Lower lobe of right lung (tissue), 2 donors: ENCODE measurements around the gene DLGAP1. TPM values are rescaled to one million over a fixed set of nuclear protein-coding genes. Genes with fewer than 3 reads are reported as not detected.
"Not testable (repeated sequence)": the region's sequence is repeated elsewhere in the genome, so short reads cannot be mapped to it uniquely, and the experiment has no call there.

Experiments
- ATAC-seq, 2 donors: fragments of 200-7000 bp; cut with Tn5 transposase; one replicate each; pipeline ENCODE4 v1.9.1; 2020 to 2022; ENCODE audit warnings: mild to moderate bottlenecking in 2 of 2, moderate library complexity in 2 of 2
- DNase-seq: peaks from one replicate; pipeline ENCODE4 v3.0.0-alpha.2; 2020
- H3K27ac ChIP-seq: fragments of 200-600 bp; one replicate; pipeline ENCODE4 v1.8.0; 2022
- H3K27me3 ChIP-seq: fragments of 200-600 bp; one replicate; pipeline ENCODE4 v1.8.0; 2022; ENCODE audit warnings: low read depth
- H3K36me3 ChIP-seq: fragments of 200-600 bp; one replicate; pipeline ENCODE4 v1.8.0; 2022; ENCODE audit warnings: mild to moderate bottlenecking
- H3K4me1 ChIP-seq: fragments of 200-600 bp; one replicate; pipeline ENCODE4 v1.8.0; 2022
- H3K4me3 ChIP-seq: fragments of 200-600 bp; one replicate; pipeline ENCODE4 v1.8.0; 2022; ENCODE audit warnings: mild to moderate bottlenecking
- H3K9me3 ChIP-seq: fragments of 200-600 bp; one replicate; pipeline ENCODE4 v1.8.0; 2022
- intact Hi-C: fragments of 100-400 bp; cut with DNase I; formaldehyde crosslinking; loops from one replicate; pipeline ENCODE4 v1.11.0; 2022
- total RNA-seq: library from RNA; stranded (reverse); fragmentation: NEBNext Ultra II Directional; extraction: Animal tissue kit (Norgen Biotek cat#: 25700); gene quantifications from one replicate; pipeline ENCODE4 v1.2.1, GENCODE V29; 2021
- TF ChIP-seq, protein P1 (sequence below): fragments of 200-600 bp; IDR thresholded peaks from one replicate; pipeline ENCODE4 v1.8.0; 2022; ENCODE audit warnings: antibody characterized with exemption, mild to moderate bottlenecking
- donor health status: DM: no; HTN: yes; CAD: no; lungs with severe emphysema.

The DLGAP1 gene
- total RNA-seq, 1 donor from 2014 or later = 3.8 TPM

DNA sequence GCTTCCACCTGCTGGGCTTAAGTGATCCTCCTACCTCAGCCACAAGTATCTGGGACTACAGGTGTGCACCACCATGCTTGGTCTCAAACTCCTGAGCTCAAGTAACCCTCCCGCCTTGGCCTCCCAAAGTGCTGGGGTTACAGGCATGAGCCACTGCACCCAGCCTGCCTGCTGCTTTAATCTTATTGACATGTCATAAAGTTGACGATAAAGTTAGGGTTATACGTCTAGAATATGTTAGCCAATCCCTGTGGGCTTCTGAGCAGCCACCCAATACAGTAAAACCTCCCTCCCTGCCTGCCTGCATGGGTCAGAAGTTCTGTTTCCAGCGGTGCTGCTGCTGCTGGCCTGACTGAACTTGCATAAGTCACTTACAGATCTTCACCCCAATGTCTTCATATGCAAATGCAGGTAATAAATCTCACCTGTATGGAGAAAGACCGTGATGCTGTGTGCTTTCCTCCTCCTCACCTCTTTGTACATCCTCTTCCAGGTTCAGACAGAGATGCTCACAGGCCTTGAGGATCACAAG is 975.1 kb downstream of the DLGAP1 start:
- TF ChIP-seq, protein P1, sequence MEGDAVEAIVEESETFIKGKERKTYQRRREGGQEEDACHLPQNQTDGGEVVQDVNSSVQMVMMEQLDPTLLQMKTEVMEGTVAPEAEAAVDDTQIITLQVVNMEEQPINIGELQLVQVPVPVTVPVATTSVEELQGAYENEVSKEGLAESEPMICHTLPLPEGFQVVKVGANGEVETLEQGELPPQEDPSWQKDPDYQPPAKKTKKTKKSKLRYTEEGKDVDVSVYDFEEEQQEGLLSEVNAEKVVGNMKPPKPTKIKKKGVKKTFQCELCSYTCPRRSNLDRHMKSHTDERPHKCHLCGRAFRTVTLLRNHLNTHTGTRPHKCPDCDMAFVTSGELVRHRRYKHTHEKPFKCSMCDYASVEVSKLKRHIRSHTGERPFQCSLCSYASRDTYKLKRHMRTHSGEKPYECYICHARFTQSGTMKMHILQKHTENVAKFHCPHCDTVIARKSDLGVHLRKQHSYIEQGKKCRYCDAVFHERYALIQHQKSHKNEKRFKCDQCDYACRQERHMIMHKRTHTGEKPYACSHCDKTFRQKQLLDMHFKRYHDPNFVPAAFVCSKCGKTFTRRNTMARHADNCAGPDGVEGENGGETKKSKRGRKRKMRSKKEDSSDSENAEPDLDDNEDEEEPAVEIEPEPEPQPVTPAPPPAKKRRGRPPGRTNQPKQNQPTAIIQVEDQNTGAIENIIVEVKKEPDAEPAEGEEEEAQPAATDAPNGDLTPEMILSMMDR = no peak
- H3K4me1 ChIP-seq = no peaks in the 10 kb centered on the region
- no peaks in the 10 kb centered on the region for H3K36me3 ChIP-seq
- intact Hi-C loops = no loop called here
- H3K27ac ChIP-seq = no peak overlapping the region
- no peak for DNase-seq
- no peaks in the 10 kb centered on the region for H3K9me3 ChIP-seq
- ATAC-seq = no peak
- H3K27me3 ChIP-seq = no peaks in the 10 kb centered on the region
- no peak overlapping the region for H3K4me3 ChIP-seq

DNA sequence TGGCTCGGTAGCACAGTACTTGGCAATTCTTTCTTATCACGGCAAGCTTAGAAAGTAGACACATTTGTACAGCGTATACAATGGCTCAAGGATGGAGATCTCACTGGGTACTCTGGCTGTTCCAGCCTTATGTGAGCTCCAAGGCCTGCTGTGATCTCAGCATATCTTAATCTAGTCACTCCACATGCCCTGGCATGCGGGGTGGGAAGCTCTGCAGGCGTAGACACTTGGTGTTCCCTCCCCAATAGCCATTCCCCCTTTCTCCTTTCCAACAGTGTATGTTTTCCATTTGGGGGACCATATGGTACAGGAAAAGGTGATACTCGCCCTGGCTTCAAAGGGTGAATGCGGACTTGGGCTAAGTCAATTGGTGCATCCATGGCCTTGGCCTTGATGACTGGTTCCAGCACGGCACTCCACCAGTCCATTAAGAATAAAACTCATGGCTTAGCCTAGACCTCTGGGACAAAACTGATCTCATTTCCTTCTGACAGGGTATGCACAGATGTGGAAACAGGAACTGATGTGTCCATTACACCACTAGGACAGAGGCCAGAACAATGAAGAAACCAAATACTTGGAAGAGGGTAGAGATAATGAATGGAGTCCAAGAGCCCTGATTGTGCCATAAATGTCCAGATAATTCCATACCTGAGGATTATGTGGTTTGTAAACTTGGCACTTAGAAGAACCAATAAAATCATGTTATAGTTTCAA is 976.7 kb downstream of the DLGAP1 start:
- Histone ChIP-seq H3K4me3 (no peak overlapping the region), H3K9me3 (no peaks in the 10 kb centered on the region), H3K27ac (peak overlapping the region; percentile 46), H3K36me3 (no peaks in the 10 kb centered on the region), H3K27me3 (no peaks in the 10 kb centered on the region), H3K4me1 (no peaks in the 10 kb centered on the region)
- TF ChIP-seq, protein P1 = no peak
- ATAC-seq (peak; percentile 65 to 76), DNase-seq (no peak)
- intact Hi-C loops = no loop called here

DNA sequence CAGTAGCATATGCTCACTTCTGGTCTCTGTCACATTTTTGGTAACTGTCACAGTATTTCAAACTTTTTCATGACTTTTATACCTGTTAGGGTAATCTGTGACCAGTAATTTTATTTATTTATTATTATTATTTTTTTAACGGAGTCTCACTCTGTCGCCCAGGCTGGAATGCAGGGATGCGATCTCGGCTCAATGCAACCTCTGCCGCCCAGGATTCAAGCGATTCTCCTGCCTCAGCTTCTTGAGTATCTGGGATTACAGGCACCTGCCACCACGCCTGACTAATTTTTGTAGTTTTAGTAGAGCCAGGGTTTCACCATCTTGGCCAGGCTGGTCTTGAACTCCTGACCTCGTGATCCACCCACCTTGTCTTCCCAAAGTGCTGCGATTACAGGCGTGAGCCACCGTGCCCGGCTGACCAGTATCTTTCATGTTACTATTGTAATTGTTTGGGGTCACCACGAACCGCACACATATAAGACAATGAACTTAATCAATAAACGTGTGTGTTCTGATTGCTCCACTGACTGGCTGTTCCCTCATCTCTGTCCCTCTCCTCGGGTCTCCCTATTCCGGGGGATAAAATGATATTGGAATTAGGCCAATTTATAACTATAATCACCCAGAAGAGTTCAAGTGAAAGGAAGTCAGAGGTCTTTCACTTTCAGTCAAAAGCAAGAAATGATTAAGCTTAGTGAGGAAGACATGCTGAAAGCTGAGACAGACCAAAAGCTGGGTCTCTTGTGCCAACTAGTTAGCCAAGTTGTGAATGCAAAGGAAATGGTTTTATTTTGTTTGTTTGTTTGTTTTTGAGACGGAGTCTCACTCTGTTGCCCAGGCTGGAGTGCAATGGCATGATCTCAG is 982.2 kb downstream of the DLGAP1 start:
- Histone ChIP-seq H3K4me1 (no peaks in the 10 kb centered on the region), H3K36me3 (no peaks in the 10 kb centered on the region), H3K9me3 (no peaks in the 10 kb centered on the region), H3K4me3 (no peak overlapping the region), H3K27me3 (no peaks in the 10 kb centered on the region), H3K27ac (no peak overlapping the region)
- intact Hi-C loops = no loop called here
- DNase-seq (no peak), ATAC-seq (no peak)
- TF ChIP-seq, protein P1 = no peak

DNA sequence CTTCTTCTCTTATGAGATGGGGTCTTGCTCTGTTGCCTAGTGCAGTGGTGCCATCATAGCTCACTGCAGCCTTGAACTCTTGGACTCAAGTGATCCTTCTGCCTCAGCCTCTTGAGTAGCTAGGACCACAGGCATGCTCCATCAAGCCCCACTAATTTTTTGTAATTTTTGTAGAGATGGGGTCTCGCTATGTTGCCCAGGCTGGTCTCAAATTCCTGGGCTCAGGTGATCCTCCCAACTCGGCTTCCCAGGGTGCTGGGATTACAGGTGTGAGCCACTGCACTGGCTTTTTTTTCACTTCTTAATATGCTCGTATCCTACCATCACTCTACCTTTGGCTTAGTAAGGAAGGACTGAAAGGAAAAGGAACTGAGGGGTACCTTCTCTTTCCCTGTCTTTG is 983.0 kb downstream of the DLGAP1 start:
- H3K27me3 ChIP-seq, ATAC-seq, H3K27ac ChIP-seq, H3K36me3 ChIP-seq, H3K4me1 ChIP-seq, H3K4me3 ChIP-seq, intact Hi-C loops, DNase-seq, H3K9me3 ChIP-seq: not testable (repeated sequence)

DNA sequence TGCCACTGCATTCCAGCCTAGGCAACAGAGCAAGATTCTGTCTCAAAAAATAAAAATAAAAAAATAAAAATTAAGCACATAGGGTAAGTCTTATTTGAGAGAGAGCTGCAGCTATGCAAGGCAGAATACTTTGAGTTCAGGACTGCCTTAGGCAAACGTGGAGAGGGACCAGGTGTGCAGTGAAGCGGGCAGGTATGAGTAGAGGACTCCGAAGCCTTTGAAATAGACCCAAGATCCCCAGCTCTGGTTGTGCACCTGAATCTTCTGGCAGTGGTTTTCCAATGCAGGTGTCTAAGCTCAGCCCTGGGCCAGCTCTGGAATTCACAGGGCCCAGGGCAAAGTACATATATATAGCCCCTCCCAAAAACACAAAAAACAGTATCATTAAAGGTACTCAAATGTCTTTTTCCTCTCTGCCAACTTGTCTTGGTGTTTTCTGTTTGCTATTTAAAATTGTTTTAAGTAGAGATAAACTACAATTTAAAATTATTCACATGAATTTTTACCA is 983.9 kb downstream of the DLGAP1 start:
- intact Hi-C loops = no loop called here
- TF ChIP-seq, protein P1 = no peak
- H3K27me3 ChIP-seq = no peaks in the 10 kb centered on the region
- ATAC-seq (no peak), DNase-seq (no peak)
- no peak overlapping the region for H3K27ac ChIP-seq
- H3K4me3 ChIP-seq = no peak overlapping the region
- H3K9me3 ChIP-seq = no peaks in the 10 kb centered on the region
- H3K4me1 ChIP-seq = peaks cover 8% of the 10 kb centered on the region
- no peaks in the 10 kb centered on the region for H3K36me3 ChIP-seq
